Measurements from ENCODE around the gene MUC5AC. TPM values are rescaled to one million over a fixed set of nuclear protein-coding genes. Genes with fewer than 3 reads are reported as not detected.

The MUC5AC gene
- total RNA-seq, 1 experiment from 2014 or later, result under 0.01 TPM

- H3K27me3 ChIP-seq (ENCODE audit: insufficient read depth, low read length), result no peaks in the 10 kb centered on the region
- TF ChIP-seq POLR2AphosphoS5 (IDR thresholded peaks at IDR 0.05; ENCODE audit: low read depth, low read length), result no peak
- no peak for TF ChIP-seq ZNF274 (IDR thresholded peaks at IDR 0.05; ENCODE audit: low read depth, low read length)
- TF ChIP-seq YY1 (IDR thresholded peaks at IDR 0.05; ENCODE audit: extremely low read depth, insufficient replicate concordance, low read depth, low read length), result no peak
- no peak for TF ChIP-seq EZH2 (IDR thresholded peaks at IDR 0.05)
- no peak for TF ChIP-seq FOSL1 (IDR thresholded peaks at IDR 0.05; ENCODE audit: low read depth)
- TF ChIP-seq CBX3 (IDR thresholded peaks at IDR 0.05; ENCODE audit: low read depth), result no peak
- no peak for TF ChIP-seq ELF1 (IDR thresholded peaks at IDR 0.05; ENCODE audit: borderline replicate concordance, low read depth)
- no peak for TF ChIP-seq ATF3 (IDR thresholded peaks at IDR 0.05)
- no peak for TF ChIP-seq EGR1 (IDR thresholded peaks at IDR 0.05; ENCODE audit: low read depth)
- no peak for TF ChIP-seq EZH2phosphoT487 (IDR thresholded peaks at IDR 0.05; ENCODE audit: borderline replicate concordance)
- TF ChIP-seq SRF (IDR thresholded peaks at IDR 0.05; ENCODE audit: low read depth), result no peak
- no peak for TF ChIP-seq ZFX (IDR thresholded peaks at IDR 0.05)
- RAD21 ChIA-PET (ENCODE audit: low non-redundant PET in 1 of 2, low total read pairs in 2 of 2, uncharacterized antibody in 2 of 2, unreplicated experiment in 2 of 2), result no interaction called here
- H4K20me1 ChIP-seq (ENCODE audit: insufficient read depth), result no peaks in the 10 kb centered on the region
- H3K27ac ChIP-seq (ENCODE audit: low read depth, low read length), result no peak overlapping the region
- intact Hi-C loops (cut with micrococcal nuclease), result no loop called here
- no peak overlapping the region for H3K4me3 ChIP-seq (replicated peaks in 1 of 2; ENCODE audit: low read depth in 1 of 2, low read length in 2 of 2)
- H3K9me2 ChIP-seq (ENCODE audit: insufficient read depth), result no peaks in the 10 kb centered on the region
- POLR2A ChIA-PET, result no interaction called here
- CTCF ChIA-PET, result no interaction called here
- H3K9ac ChIP-seq (ENCODE audit: low read length), result no peak overlapping the region
- DNase-seq (ENCODE audit: low read depth, low spot score) (no peak), ATAC-seq (no peak)
- H3K9me3 ChIP-seq (ENCODE audit: control insufficient read depth in 1 of 2, insufficient read depth in 1 of 2, low read depth in 1 of 2, low read length in 2 of 2), result no peaks in the 10 kb centered on the region; a peak in 1 of 4 replicates
- BruUV-seq (replicated peaks), result no TSS peak
- no peak overlapping the region for H3K4me2 ChIP-seq (ENCODE audit: low read length)
- H3K4me1 ChIP-seq (ENCODE audit: control insufficient read depth in 1 of 2, insufficient read depth in 2 of 2, low read length in 2 of 2), result peaks cover 13 to 17% of the 10 kb centered on the region in 2 experiments
- no peaks in the 10 kb centered on the region for H3K79me2 ChIP-seq (ENCODE audit: insufficient read depth, low read length)
- no peaks in the 10 kb centered on the region for H3K36me3 ChIP-seq (ENCODE audit: control insufficient read depth in 1 of 2, insufficient read depth in 2 of 2, low read length in 2 of 2)
- no peak overlapping the region for H2AFZ ChIP-seq (ENCODE audit: low read depth, low read length, poor library complexity, severe bottlenecking)
These were observed 48.2 kb downstream of the MUC5AC start for GRCh38 chr11:1205987-1206331.
